ENCODE results near the gene AFAP1.

DNA sequence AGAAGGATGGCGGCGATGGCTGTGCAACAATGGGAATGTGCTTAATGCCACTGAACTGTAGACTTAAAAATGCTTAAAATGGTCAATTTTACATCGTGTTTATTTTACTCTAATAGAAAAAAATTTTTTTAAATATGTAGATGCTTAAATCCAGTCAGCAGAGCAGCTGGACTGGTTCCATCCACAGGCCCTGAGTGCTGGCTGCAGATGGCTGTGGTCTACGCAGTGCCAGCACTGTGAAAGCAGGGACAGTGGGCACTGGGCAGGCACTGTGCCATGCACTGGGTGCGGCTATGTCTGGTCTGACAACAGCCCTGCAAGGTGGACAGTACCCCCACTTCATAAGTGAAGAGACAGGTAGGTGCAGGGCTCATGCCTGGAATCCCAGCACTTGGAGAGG, 175.2 kb downstream of the AFAP1 start:
- TF ChIP-seq, protein P1, sequence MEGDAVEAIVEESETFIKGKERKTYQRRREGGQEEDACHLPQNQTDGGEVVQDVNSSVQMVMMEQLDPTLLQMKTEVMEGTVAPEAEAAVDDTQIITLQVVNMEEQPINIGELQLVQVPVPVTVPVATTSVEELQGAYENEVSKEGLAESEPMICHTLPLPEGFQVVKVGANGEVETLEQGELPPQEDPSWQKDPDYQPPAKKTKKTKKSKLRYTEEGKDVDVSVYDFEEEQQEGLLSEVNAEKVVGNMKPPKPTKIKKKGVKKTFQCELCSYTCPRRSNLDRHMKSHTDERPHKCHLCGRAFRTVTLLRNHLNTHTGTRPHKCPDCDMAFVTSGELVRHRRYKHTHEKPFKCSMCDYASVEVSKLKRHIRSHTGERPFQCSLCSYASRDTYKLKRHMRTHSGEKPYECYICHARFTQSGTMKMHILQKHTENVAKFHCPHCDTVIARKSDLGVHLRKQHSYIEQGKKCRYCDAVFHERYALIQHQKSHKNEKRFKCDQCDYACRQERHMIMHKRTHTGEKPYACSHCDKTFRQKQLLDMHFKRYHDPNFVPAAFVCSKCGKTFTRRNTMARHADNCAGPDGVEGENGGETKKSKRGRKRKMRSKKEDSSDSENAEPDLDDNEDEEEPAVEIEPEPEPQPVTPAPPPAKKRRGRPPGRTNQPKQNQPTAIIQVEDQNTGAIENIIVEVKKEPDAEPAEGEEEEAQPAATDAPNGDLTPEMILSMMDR (conservative IDR thresholded peaks at IDR 0.05; ENCODE audit: low read length) = no peak
- no peak for TF ChIP-seq EZH2phosphoT487 (IDR thresholded peaks at IDR 0.05; ENCODE audit: borderline replicate concordance, low read depth, low read length)
